Kidney tubule cell (primary cell): ENCODE results near the gene ARHGDIB.

Experiments used
- DNase-seq: peaks from one replicate; pipeline ENCODE4 v3.0.0-alpha.2; 2018; ENCODE audit warnings: low spot score

The ARHGDIB gene

GRCh38 chr12:14893506-14894250, 67.7 kb downstream of the ARHGDIB start:
- no peak for DNase-seq

GRCh38 chr12:14892726-14893505, 68.5 kb downstream of the ARHGDIB start:
- DNase-seq: no peak
